ENCODE measurements around the gene ZNF778.
"Not testable (repeated sequence)": the region's sequence is repeated elsewhere in the genome, so short reads cannot be mapped to it uniquely, and the experiment has no call there.

The ZNF778 gene

GRCh38 chr16:89183463-89183862, 34.0 kb upstream of the ZNF778 start:
- DNase-seq: no peak

GRCh38 chr16:89183975-89184676, 33.4 kb upstream of the ZNF778 start:
- DNase-seq: peak; percentile 41

- DNase-seq: peak; percentile 57
These were observed 32.9 kb upstream of the ZNF778 start for GRCh38 chr16:89184677-89184932.

DNA sequence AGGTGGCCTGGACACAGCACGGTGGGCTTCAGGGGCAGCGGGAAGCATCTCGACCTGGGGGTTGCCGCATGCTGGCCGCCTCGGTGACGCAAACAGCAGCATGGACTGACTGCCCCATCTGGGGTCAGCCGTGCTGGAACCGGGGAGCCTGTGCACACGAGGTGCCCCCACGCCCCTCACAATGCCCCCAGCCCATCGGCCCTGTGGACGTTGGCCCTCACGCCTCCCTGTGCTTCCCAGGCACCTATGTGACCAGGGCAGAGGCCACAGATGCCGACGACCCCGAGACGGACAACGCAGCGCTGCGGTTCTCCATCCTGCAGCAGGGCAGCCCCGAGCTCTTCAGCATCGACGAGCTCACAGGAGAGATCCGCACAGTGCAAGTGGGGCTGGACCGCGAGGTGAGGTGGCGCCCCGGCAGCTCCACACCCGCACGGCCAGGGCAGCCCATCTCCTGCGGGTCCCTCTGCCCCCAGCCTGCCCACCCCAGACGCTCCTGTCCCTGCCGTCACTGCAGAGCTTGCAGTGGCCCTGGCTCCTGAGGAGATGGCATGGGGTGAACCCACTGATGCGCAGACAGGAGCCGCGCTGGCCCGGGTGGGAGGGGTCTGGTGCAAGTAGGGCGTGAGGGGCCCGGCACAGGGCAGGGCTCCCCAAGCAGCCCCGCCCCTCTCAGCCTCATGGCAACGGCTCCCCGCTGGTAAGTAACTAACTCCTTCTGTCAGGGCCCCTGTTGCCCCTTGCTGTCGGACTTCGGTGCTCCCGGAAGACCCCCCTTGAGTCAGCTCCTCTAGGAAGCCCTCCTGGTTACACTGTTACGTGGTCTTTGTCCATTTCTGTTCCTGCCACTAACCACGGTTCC, 32.3 kb upstream of the ZNF778 start:
- DNase-seq: peak; percentile 63

DNA sequence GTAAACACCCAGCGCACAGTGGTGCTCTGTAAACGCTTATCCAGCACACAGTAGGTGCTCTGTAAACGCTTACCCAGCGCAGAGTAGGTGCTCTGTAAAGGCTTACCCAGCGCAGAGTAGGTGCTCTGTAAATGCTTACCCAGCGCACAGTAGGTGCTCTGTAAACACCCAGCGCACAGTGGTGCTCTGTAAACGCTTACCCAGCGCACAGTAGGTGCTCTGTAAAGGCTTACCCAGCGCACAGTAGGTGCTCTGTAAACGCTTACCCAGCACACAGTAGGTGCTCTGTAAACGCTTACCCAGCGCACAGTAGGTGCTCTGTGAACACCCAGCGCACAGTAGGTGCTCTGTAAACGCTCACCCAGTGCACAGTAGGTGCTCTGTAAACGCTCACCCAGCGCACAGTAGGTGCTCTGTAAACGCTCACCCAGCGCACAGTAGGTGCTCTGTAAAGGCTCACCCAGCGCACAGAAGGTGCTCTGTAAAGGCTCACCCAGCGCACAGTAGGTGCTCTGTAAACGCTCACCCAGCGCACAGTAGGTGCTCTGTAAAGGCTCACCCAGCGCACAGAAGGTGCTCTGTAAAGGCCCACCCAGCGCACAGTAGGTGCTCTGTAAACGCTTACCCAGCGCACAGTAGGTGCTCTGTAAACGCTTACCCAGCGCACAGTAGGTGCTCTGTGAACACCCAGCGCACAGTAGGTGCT, 31.5 kb upstream of the ZNF778 start:
- DNase-seq: not testable (repeated sequence)

DNA sequence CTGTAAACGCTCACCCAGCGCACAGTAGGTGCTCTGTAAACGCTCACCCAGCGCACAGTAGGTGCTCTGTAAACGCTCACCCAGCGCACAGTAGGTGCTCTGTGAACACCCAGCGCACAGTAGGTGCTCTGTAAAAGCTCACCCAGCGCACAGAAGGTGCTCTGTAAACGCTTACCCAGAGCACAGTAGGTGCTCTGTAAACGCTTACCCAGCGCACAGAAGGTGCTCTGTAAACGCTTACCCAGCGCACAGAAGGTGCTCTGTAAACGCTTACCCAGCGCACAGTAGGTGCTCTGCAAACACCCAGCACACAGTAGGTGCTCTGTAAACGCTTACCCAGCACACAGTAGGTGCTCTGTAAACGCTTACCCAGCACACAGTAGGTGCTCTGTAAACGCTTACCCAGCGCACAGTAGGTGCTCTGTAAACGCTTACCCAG, 30.9 kb upstream of the ZNF778 start:
- DNase-seq: not testable (repeated sequence)

DNA sequence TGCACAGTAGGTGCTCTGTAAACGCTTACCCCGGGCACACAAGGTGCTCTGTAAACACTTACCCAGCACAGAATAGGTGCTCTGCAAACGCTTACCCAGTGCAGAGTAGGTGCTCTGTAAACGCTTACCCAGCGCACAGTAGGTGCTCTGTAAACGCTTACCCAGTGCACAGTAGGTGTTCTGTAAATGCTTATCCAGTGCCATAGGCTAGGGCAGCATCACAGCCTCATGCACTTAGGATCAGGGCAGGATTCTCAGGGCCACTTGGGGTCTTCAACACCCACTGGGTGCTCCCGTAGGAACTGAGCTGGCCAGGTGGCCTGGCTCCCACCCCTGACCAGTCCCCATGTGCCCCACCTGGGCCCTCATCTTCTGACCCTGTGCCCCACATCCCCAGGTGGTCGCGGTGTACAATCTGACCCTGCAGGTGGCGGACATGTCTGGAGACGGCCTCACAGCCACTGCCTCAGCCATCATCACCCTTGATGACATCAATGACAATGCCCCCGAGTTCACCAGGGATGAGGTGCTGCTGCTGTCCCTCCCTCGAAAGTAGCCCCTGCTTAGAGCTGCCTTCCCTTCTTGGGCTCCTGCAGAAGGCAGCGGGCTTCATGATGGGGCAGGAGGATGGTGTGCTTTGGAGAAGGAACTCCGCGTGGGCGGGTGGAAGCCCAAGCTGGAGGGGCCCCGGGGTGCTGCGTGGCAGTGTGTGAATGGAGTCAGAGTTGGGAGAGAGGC, 30.3 kb upstream of the ZNF778 start:
- DNase-seq: peak; percentile 71

DNA sequence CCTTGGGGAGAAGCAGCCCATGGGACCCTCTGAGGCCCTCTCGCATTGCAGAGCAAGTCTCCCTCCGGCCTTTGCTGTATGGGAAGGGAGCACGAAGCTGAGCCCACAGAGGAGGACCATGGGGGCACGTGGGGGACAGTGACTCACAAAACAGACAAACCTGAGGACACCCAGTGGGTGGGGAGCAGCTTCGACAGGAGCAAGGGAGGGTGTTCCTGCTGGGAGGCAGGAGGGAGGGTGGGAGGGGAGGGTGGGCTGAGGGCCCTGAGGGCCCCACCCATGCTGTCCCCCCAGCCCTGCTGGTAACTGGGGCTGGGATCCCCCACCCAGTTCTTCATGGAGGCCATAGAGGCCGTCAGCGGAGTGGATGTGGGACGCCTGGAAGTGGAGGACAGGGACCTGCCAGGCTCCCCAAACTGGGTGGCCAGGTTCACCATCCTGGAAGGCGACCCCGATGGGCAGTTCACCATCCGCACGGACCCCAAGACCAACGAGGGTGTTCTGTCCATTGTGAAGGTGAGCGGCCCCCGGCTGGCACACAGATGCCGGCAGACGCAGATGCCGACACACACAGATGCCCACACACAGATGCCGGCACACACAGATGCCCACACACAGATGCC, 29.6 kb upstream of the ZNF778 start:
- DNase-seq: peak; percentile 44

DNA sequence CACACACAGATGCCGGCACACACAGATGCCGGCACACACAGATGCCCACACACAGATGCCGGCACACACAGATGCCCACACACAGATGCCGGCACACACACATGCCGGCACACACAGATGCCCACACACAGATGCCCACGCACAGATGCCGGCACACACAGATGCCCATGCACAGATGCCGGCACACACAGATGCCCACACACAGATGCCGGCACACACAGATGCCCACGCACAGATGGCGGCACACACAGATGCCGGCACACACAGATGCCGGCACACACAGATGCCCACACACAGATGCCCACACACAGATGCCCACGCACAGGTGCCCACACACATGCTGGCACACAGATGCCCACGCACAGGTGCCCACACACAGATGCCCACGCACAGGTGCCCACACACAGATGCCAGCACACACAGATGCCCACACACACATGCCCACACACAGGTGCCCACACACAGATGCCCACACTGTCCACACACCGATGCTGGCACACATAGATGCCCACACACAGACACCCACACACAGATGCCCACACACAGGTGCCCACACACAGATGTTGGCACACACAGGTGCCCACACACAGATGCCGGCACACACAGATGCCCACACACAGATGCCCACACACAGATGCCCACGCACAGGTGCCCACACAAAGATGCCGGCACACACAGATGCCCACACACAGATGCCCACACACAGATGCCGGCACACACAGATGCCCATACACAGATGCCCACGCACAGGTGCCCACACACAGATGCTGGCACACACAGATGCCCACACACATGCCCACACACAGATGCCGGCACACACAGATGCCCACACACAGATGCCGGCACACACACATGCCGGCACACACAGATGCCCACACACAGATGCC, 28.8 kb upstream of the ZNF778 start:
- DNase-seq: peak; percentile 35

GRCh38 chr16:89189358-89190025, 28.0 kb upstream of the ZNF778 start:
- DNase-seq: peak; percentile 37

GRCh38 chr16:89190150-89190958, 27.1 kb upstream of the ZNF778 start:
- DNase-seq: peak; percentile 41

DNA sequence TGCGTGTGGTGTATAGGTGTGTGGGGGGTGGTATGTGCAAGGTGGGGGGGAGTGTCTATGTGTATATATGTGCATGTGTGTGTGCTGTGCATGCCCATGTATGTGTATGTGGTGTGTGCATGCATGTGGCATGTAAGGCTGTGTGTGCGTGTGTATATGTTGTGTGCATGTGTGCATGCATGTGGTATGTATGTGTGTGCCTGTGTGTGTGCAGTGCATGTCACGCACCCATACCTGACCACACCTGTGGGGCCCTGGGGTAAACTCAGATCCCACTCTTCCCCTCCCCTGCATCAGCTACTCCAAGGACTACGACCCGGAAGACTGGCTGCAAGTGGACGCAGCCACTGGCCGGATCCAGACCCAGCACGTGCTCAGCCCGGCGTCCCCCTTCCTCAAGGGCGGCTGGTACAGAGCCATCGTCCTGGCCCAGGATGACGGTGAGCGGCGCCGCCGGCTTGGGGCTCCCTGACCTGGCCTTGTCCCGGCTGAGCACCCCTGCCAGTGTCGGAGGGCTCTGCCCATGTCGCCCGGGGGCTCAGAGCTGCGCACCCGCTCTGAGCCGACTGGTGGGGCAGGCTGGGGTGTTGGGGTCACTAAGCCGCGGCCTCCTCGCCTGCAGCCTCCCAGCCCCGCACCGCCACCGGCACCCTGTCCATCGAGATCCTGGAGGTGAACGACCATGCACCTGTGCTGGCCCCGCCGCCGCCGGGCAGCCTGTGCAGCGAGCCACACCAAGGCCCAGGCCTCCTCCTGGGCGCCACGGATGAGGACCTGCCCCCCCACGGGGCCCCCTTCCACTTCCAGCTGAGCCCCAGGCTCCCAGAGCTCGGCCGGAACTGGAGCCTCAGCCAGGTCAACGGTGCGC, 26.2 kb upstream of the ZNF778 start:
- DNase-seq: peak; percentile 48

GRCh38 chr16:89191901-89192185, 25.7 kb upstream of the ZNF778 start:
- peak; percentile 36 for DNase-seq

DNA sequence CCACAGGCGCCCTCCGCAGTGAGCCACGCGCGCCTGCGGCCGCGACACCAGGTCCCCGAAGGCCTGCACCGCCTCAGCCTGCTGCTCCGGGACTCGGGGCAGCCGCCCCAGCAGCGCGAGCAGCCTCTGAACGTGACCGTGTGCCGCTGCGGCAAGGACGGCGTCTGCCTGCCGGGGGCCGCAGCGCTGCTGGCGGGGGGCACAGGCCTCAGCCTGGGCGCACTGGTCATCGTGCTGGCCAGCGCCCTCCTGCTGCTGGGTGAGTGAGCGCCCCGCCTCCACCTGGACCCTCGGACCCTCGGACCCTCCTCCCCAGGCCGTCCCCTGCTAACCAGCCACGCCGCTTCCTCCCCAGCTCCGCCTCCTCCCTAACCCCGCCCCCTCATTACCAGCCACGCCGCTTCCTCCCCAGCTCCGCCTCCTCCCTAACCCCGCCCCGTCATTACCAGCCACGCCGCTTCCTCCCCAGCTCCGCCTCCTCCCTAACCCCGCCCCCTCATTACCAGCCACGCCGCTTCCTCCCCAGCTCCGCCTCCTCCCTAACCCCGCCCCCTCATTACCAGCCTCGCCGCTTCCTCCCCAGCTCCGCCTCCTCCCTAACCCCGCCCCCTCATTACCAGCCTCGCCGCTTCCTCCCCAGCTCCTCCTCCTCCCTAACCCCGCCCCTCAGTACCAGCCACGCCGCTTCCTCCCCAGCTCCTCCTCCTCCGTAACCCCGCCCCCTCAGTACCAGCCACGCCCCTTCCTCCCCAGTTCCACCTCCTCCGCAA, 25.1 kb upstream of the ZNF778 start:
- DNase-seq: peak; percentile 86

- no peak for DNase-seq
These were observed 24.4 kb upstream of the ZNF778 start for GRCh38 chr16:89192956-89193575.

- peak; percentile 48 for DNase-seq
These were observed 23.8 kb upstream of the ZNF778 start for GRCh38 chr16:89193576-89194293.
